Fibroblast of villous mesenchyme (primary cell): ENCODE results near the gene PHLPP1. TPM values are rescaled to one million over a fixed set of nuclear protein-coding genes. Genes with fewer than 3 reads are reported as not detected.
"Not testable (repeated sequence)": the region's sequence is repeated elsewhere in the genome, so short reads cannot be mapped to it uniquely, and the experiment has no call there.

Experiments
- DNase-seq: peaks from one replicate; pipeline ENCODE4 v3.0.0-alpha.2; 2010; ENCODE audit warnings: low read depth
- H3K4me3 ChIP-seq: 2 replicates; pipeline ENCODE4 v1.5.1; 2011; ENCODE audit warnings: low read depth, mild to moderate bottlenecking, low read length
- CTCF ChIP-seq: IDR thresholded peaks from 2 replicates; pipeline ENCODE4 v1.5.1; 2012; ENCODE audit warnings: low read depth, mild to moderate bottlenecking, low read length; ENCODE audit not compliant: insufficient read depth
- total RNA-seq: library from RNA; depleted of rRNA; stranded (reverse); fragments of >200 nt; gene quantifications from 2 replicates; pipeline ENCODE4 v1.2.3, GENCODE V29; 2012

The PHLPP1 gene
- total RNA-seq, 1 donor: 4.7 TPM

GRCh38 chr18:62688743-62689317, 26.5 kb upstream of the PHLPP1 start:
- no peak overlapping the region for H3K4me3 ChIP-seq
- TF ChIP-seq CTCF: no peak
- DNase-seq: no peak

GRCh38 chr18:62690236-62690815, 25.0 kb upstream of the PHLPP1 start:
- no peak for DNase-seq
- H3K4me3 ChIP-seq: no peak overlapping the region
- TF ChIP-seq CTCF: no peak

- no peak overlapping the region for H3K4me3 ChIP-seq
- TF ChIP-seq CTCF: no peak
- no peak for DNase-seq
These were observed 21.7 kb upstream of the PHLPP1 start for GRCh38 chr18:62693659-62694058.

GRCh38 chr18:62697636-62698035, 17.7 kb upstream of the PHLPP1 start:
- no peak for TF ChIP-seq CTCF

GRCh38 chr18:62702259-62702658, 13.1 kb upstream of the PHLPP1 start:
- H3K4me3 ChIP-seq: no peak overlapping the region
- TF ChIP-seq CTCF: no peak
- DNase-seq: no peak

More at GRCh38 chr18:62697636-62698035, 17.7 kb upstream of the PHLPP1 start:
- no peak overlapping the region for H3K4me3 ChIP-seq
- no peak for DNase-seq

- not testable (repeated sequence) for DNase-seq, H3K4me3 ChIP-seq
These were observed 8.5 kb upstream of the PHLPP1 start for GRCh38 chr18:62706879-62707278.

GRCh38 chr18:62709908-62710307, 5.4 kb upstream of the PHLPP1 start:
- not testable (repeated sequence) for DNase-seq, H3K4me3 ChIP-seq

GRCh38 chr18:62710417-62710816, 4.9 kb upstream of the PHLPP1 start:
- DNase-seq: peak; percentile 23
- no peak overlapping the region for H3K4me3 ChIP-seq
- no peak for TF ChIP-seq CTCF
